SK-N-SH treated with all-trans-retinoic acid at 6 μM for 48 hours (cell line): ENCODE measurements around the gene IHH.

ENCODE experiments used
- ATAC-seq: fragments of 200-7000 bp; cut with Tn5 transposase; 3 replicates; pipeline ENCODE4 v1.9.1; 2020; ENCODE audit warnings: mild to moderate bottlenecking, moderate library complexity
- ARNTL ChIP-seq: fragments of 450-650 bp; formaldehyde crosslinking; IDR thresholded peaks from 2 replicates; pipeline ENCODE4 v1.5.0; 2020; ENCODE audit warnings: low read depth, mild to moderate bottlenecking, moderate library complexity, borderline replicate concordance
- BACH2 ChIP-seq: fragments of 250-450 bp; sonication (Bioruptor Pico); IDR thresholded peaks from 2 replicates; pipeline ENCODE4 v1.9.0; 2021; ENCODE audit warnings: mild to moderate bottlenecking, borderline replicate concordance
- CSDC2 ChIP-seq: fragments of 250-450 bp; sonication (Bioruptor Pico); IDR thresholded peaks from 2 replicates; pipeline ENCODE4 v1.5.0; 2020; ENCODE audit warnings: mild to moderate bottlenecking, moderate library complexity
- ESRRG ChIP-seq: fragments of 250-450 bp; sonication (Bioruptor Pico); IDR thresholded peaks from 2 replicates; pipeline ENCODE4 v1.6.1; 2021; ENCODE audit warnings: mild to moderate bottlenecking
- GLIS3 ChIP-seq: fragments of 250-450 bp; sonication (Bioruptor Pico); IDR thresholded peaks from 2 replicates; pipeline ENCODE4 v1.5.0; 2020; ENCODE audit warnings: mild to moderate bottlenecking, moderate library complexity
- ISL1 ChIP-seq: fragments of 250-450 bp; sonication (Bioruptor Pico); IDR thresholded peaks from 2 replicates; pipeline ENCODE4 v2.1.2; 2022; ENCODE audit warnings: mild to moderate bottlenecking, moderate library complexity
- OSR1 ChIP-seq: fragments of 250-450 bp; sonication (Bioruptor Pico); IDR thresholded peaks from 2 replicates; pipeline ENCODE4 v1.8.0; 2022; ENCODE audit warnings: moderate library complexity, mild to moderate bottlenecking, inconsistent platforms
- RARB ChIP-seq: fragments of 250-450 bp; sonication (Bioruptor Pico); IDR thresholded peaks from 2 replicates; pipeline ENCODE4 v1.8.0; 2021; ENCODE audit warnings: mild to moderate bottlenecking, moderate library complexity
- SNAI2 ChIP-seq: fragments of 250-450 bp; sonication (Bioruptor Pico); IDR thresholded peaks from 2 replicates; pipeline ENCODE4 v1.5.0; 2020; ENCODE audit warnings: mild to moderate bottlenecking, moderate library complexity
- TCF4 ChIP-seq: fragments of 250-450 bp; sonication (Bioruptor Pico); IDR thresholded peaks from 2 replicates; pipeline ENCODE4 v1.8.0; 2021; ENCODE audit warnings: mild to moderate bottlenecking, moderate library complexity, borderline replicate concordance
- TOX ChIP-seq: fragments of 250-450 bp; sonication (Bioruptor Pico); IDR thresholded peaks from 2 replicates; pipeline ENCODE4 v1.8.0; 2021; ENCODE audit warnings: mild to moderate bottlenecking, moderate library complexity, borderline replicate concordance
- ZC3H10 ChIP-seq: fragments of 250-450 bp; sonication (Bioruptor Pico); IDR thresholded peaks from 2 replicates; pipeline ENCODE4 v1.5.1; 2021; ENCODE audit warnings: mild to moderate bottlenecking, moderate library complexity
- ZNF565 ChIP-seq: fragments of 450-650 bp; formaldehyde crosslinking; conservative IDR thresholded peaks from 2 replicates; pipeline ENCODE4 v1.5.0; 2020; ENCODE audit warnings: low read depth, mild to moderate bottlenecking, moderate library complexity
- ZNF70 ChIP-seq: fragments of 450-650 bp; formaldehyde crosslinking; IDR thresholded peaks from 2 replicates; pipeline ENCODE4 v1.5.0; 2020; ENCODE audit warnings: mild to moderate bottlenecking, moderate library complexity
- ZNF8 ChIP-seq: fragments of 450-650 bp; formaldehyde crosslinking; IDR thresholded peaks from 2 replicates; pipeline ENCODE4 v1.5.0; 2020; ENCODE audit warnings: mild to moderate bottlenecking, moderate library complexity
- TF ChIP-seq, protein P1 (sequence below): fragments of 250-450 bp; sonication (Bioruptor Pico); IDR thresholded peaks from 2 replicates; pipeline ENCODE4 v1.5.0; 2020; ENCODE audit warnings: mild to moderate bottlenecking, moderate library complexity
- TF ChIP-seq, protein P2 (sequence below): fragments of 250-450 bp; sonication (Bioruptor Pico); IDR thresholded peaks from 2 replicates; pipeline ENCODE4 v1.5.1; 2021; ENCODE audit warnings: mild to moderate bottlenecking, moderate library complexity
- TF ChIP-seq, protein P3 (sequence below): fragments of 250-450 bp; sonication (Bioruptor Pico); IDR thresholded peaks from 2 replicates; pipeline ENCODE4 v1.5.1; 2020; ENCODE audit warnings: low read depth, mild to moderate bottlenecking, moderate library complexity

IHH gene

DNA sequence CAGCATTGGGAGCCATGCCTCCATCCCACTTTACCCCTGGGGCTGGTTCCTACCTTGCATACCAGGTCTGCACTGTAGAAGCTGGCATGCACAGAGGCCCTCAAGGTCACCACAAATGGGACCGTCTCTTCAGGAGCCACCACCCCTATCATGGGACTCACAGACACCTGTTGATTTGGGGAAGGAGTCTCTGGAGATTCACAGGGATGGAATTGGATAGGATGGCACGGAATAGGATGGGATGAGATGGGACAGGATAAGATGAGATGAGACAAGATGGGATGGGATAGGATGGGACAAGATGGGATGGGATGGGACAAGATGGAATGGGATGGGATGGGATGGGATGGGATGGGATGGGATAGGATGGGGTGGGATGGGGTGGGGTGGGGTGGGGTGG lies 51.4 kb downstream of the IHH start:
- TF ChIP-seq ZNF8 (CRISPR knock-in tag) (no peak), BACH2 (no peak), TCF4 (CRISPR knock-in tag) (no peak), ZNF565 (CRISPR knock-in tag) (no peak), SNAI2 (CRISPR knock-in tag) (no peak), CSDC2 (CRISPR knock-in tag) (no peak), GLIS3 (CRISPR knock-in tag) (no peak), ISL1 (CRISPR knock-in tag) (no peak), TOX (CRISPR knock-in tag) (no peak), ESRRG (CRISPR knock-in tag) (no peak), ZC3H10 (CRISPR knock-in tag) (no peak), OSR1 (no peak), RARB (no peak), ZNF70 (no peak), ARNTL (no peak)
- TF ChIP-seq, protein P1, sequence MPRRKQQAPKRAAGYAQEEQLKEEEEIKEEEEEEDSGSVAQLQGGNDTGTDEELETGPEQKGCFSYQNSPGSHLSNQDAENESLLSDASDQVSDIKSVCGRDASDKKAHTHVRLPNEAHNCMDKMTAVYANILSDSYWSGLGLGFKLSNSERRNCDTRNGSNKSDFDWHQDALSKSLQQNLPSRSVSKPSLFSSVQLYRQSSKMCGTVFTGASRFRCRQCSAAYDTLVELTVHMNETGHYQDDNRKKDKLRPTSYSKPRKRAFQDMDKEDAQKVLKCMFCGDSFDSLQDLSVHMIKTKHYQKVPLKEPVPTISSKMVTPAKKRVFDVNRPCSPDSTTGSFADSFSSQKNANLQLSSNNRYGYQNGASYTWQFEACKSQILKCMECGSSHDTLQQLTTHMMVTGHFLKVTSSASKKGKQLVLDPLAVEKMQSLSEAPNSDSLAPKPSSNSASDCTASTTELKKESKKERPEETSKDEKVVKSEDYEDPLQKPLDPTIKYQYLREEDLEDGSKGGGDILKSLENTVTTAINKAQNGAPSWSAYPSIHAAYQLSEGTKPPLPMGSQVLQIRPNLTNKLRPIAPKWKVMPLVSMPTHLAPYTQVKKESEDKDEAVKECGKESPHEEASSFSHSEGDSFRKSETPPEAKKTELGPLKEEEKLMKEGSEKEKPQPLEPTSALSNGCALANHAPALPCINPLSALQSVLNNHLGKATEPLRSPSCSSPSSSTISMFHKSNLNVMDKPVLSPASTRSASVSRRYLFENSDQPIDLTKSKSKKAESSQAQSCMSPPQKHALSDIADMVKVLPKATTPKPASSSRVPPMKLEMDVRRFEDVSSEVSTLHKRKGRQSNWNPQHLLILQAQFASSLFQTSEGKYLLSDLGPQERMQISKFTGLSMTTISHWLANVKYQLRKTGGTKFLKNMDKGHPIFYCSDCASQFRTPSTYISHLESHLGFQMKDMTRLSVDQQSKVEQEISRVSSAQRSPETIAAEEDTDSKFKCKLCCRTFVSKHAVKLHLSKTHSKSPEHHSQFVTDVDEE (CRISPR knock-in tag), result no peak
- TF ChIP-seq, protein P2, sequence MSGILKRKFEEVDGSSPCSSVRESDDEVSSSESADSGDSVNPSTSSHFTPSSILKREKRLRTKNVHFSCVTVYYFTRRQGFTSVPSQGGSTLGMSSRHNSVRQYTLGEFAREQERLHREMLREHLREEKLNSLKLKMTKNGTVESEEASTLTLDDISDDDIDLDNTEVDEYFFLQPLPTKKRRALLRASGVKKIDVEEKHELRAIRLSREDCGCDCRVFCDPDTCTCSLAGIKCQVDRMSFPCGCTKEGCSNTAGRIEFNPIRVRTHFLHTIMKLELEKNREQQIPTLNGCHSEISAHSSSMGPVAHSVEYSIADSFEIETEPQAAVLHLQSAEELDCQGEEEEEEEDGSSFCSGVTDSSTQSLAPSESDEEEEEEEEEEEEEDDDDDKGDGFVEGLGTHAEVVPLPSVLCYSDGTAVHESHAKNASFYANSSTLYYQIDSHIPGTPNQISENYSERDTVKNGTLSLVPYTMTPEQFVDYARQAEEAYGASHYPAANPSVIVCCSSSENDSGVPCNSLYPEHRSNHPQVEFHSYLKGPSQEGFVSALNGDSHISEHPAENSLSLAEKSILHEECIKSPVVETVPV (CRISPR knock-in tag), result no peak
- TF ChIP-seq, protein P3, sequence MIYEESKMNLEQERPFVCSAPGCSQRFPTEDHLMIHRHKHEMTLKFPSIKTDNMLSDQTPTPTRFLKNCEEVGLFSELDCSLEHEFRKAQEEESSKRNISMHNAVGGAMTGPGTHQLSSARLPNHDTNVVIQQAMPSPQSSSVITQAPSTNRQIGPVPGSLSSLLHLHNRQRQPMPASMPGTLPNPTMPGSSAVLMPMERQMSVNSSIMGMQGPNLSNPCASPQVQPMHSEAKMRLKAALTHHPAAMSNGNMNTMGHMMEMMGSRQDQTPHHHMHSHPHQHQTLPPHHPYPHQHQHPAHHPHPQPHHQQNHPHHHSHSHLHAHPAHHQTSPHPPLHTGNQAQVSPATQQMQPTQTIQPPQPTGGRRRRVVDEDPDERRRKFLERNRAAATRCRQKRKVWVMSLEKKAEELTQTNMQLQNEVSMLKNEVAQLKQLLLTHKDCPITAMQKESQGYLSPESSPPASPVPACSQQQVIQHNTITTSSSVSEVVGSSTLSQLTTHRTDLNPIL (CRISPR knock-in tag), result no peak
- ATAC-seq, result no peak
